Thyroid gland (tissue), 4 donors: ENCODE data around the gene VPS11. TPM values are rescaled to one million over a fixed set of nuclear protein-coding genes. Genes with fewer than 3 reads are reported as not detected.
"Not testable (repeated sequence)": the region's sequence is repeated elsewhere in the genome, so short reads cannot be mapped to it uniquely, and the experiment has no call there.

Experiments used
- DNase-seq, 2 donors: peaks; one replicate each; pipeline ENCODE4 v3.0.0-alpha.2; 2019
- H3K27ac ChIP-seq, 3 donors: fragments of 200-600 bp; sonication (generic); 1 replicate in 2 of 3; 2 replicates in 1 of 3; pipeline ENCODE4 v1.5.1; 2016 to 2019; ENCODE audit warnings: mild to moderate bottlenecking in 1 of 3, moderate library complexity in 1 of 3
- H3K27me3 ChIP-seq: fragments of 200-600 bp; sonication (generic); one replicate; pipeline ENCODE4 v1.5.1; 2019
- H3K36me3 ChIP-seq, 2 donors: fragments of 200-600 bp; sonication (generic); one replicate each; pipeline ENCODE4 v1.5.1; 2016 to 2019
- H3K4me1 ChIP-seq, 2 donors: fragments of 200-600 bp; sonication (generic); one replicate each; pipeline ENCODE4 v1.5.1; 2017 to 2019
- H3K4me3 ChIP-seq, 3 donors: fragments of 200-600 bp; sonication (generic); replicated peaks in 1 of 3; 1 replicate in 2 of 3; 2 replicates in 1 of 3; pipeline ENCODE4 v1.5.1; 2016; ENCODE audit warnings: mild to moderate bottlenecking in 1 of 3
- H3K9me3 ChIP-seq: fragments of 200-600 bp; sonication (generic); one replicate; pipeline ENCODE4 v1.5.1; 2017
- CTCF ChIP-seq, 6 experiments: fragments of 200-600 bp in 3 of 6; fragments of 450-650 bp in 3 of 6; sonication (generic) in 3 of 6; IDR thresholded peaks; one replicate each; pipeline ENCODE4 v1.5.1; 2016 to 2019; ENCODE audit warnings: antibody characterized with exemption in 6 of 6, mild to moderate bottlenecking in 2 of 6, inconsistent platforms in 1 of 6, moderate library complexity in 1 of 6
- POLR2A ChIP-seq, 2 donors: fragments of 450-650 bp; IDR thresholded peaks; one replicate each; pipeline ENCODE4 v1.6.1; 2017; ENCODE audit warnings: antibody characterized with exemption in 2 of 2, mild to moderate bottlenecking in 2 of 2, moderate library complexity in 1 of 2
- WGBS, 2 donors: methylation state at CpG; one replicate each; pipeline ENCODE4 v1.1.5; 2017; 5-methylcytosine and 5-hydroxymethylcytosine counted together
- intact Hi-C: fragments of 100-400 bp; cut with DNase I; formaldehyde crosslinking; loops from one replicate; pipeline ENCODE4 v1.15.1; 2023
- total RNA-seq, 4 donors: library from RNA; depleted of rRNA; stranded (reverse); fragments of >200 nt; gene quantifications; one replicate each; pipeline ENCODE4 v1.2.3, GENCODE V29; 2016

Gene VPS11
- total RNA-seq, 4 donors from 2014 or later: 40.3 to 64.4 (median 47.4) TPM

- no peak for TF ChIP-seq CTCF (IDR thresholded peaks at IDR 0.05)
- TF ChIP-seq POLR2A (IDR thresholded peaks at IDR 0.05): no peak
- Histone ChIP-seq H3K4me1 (peaks cover 6 to 18% of the 10 kb centered on the region in 2 donors), H3K27ac (no peak overlapping the region), H3K27me3 (no peaks in the 10 kb centered on the region), H3K4me3 (peak overlapping the region in 1 of 3 donors; percentile 73), H3K36me3 (peaks cover 0 to 7% of the 10 kb centered on the region in 2 donors), H3K9me3 (no peaks in the 10 kb centered on the region)
- intact Hi-C loops: no loop called here
- WGBS, 2 donors: 56 to 69% methylated on average over 8 to 10 of the region's 10 CpGs
- no peak for DNase-seq
Measured at GRCh38 chr11:119029340-119030028, 38.1 kb upstream of the VPS11 start.

- 23% methylated on average over 2 of the region's 13 CpGs; no CpG with 5 or more reads in 1 of the 2 donors for whole genome bisulfite sequencing, 2 donors
- TF ChIP-seq CTCF (IDR thresholded peaks at IDR 0.05) (no peak), POLR2A (IDR thresholded peaks at IDR 0.05) (no peak)
- no peak for DNase-seq
- Histone ChIP-seq H3K4me1 (peaks cover 6 to 13% of the 10 kb centered on the region in 2 donors), H3K27ac (peak overlapping the region in 2 of 3 donors; percentile 51 to 64), H3K9me3 (no peaks in the 10 kb centered on the region), H3K36me3 (peaks cover 0 to 2% of the 10 kb centered on the region in 2 donors), H3K4me3 (peak overlapping the region; percentile 28 to 73 (median 50)), H3K27me3 (no peaks in the 10 kb centered on the region)
- intact Hi-C loops: no loop called here
Measured at GRCh38 chr11:119030029-119030328, 37.6 kb upstream of the VPS11 start.

GRCh38 chr11:119030329-119031047, 37.1 kb upstream of the VPS11 start, which contains the start of gene SLC37A4:
TSS of gene SLC37A4 (minus strand) at chr11:119030877.
- H3K9me3 ChIP-seq: no peaks in the 10 kb centered on the region
- intact Hi-C loops: no loop called here
- TF ChIP-seq CTCF (IDR thresholded peaks at IDR 0.05) (peak in 3 of 6 experiments; percentile 56 to 97 (median 81)), POLR2A (IDR thresholded peaks at IDR 0.05) (peak in 1 of 2 donors; percentile 67)
- H3K4me3 ChIP-seq: peak within 1 kb of the TSS; percentile 28 to 73 (median 50)
- peaks cover 6 to 10% of the 10 kb centered on the region in 2 donors for H3K4me1 ChIP-seq
- DNase-seq: peak; percentile 99
- H3K27ac ChIP-seq: peak within 1 kb of the TSS; percentile 14 to 64 (median 51)
- 1 to 2% methylated on average over 26 to 39 of the region's 67 CpGs for WGBS, 2 donors
- H3K27me3 ChIP-seq: no peaks in the 10 kb centered on the region
- H3K36me3 ChIP-seq: no peaks in the 10 kb centered on the region

- peaks cover 6 to 10% of the 10 kb centered on the region in 2 donors for H3K4me1 ChIP-seq
- TF ChIP-seq CTCF (IDR thresholded peaks at IDR 0.05) (no peak), POLR2A (IDR thresholded peaks at IDR 0.05) (no peak)
- intact Hi-C loops: no loop called here
- 72 to 81% methylated on average over 9 of the region's 9 CpGs for WGBS, 2 donors
- H3K36me3 ChIP-seq: no peaks in the 10 kb centered on the region
- no peak for DNase-seq
- no peak overlapping the region for H3K4me3 ChIP-seq
- H3K27me3 ChIP-seq: no peaks in the 10 kb centered on the region
- no peak overlapping the region for H3K27ac ChIP-seq
- no peaks in the 10 kb centered on the region for H3K9me3 ChIP-seq
Measured at GRCh38 chr11:119031912-119032280, 35.7 kb upstream of the VPS11 start.

- 76 to 82% methylated on average over 10 of the region's 10 CpGs for WGBS, 2 donors
- H3K36me3 ChIP-seq, H3K27me3 ChIP-seq, DNase-seq, H3K4me3 ChIP-seq, H3K9me3 ChIP-seq, intact Hi-C loops, H3K27ac ChIP-seq, H3K4me1 ChIP-seq: not testable (repeated sequence)
Measured at GRCh38 chr11:119033421-119033820, 34.2 kb upstream of the VPS11 start.
